H1 (cell line): ENCODE data around the gene DGKD.

Source experiments
- BRCA1 ChIP-seq: IDR thresholded peaks from 2 replicates; pipeline ENCODE4 v1.6.1; 2012; ENCODE audit warnings: low read depth, low read length, improper control_type of control experiment
- CTCF ChIP-seq, 3 experiments: IDR thresholded peaks; 1 replicate in 2 of 3; 2 replicates in 1 of 3; pipeline versions ENCODE4 v1.5.1 to v1.6.1; 2011; ENCODE audit warnings: low read length in 3 of 3, mild to moderate bottlenecking in 3 of 3, inconsistent platforms in 2 of 3, low read depth in 1 of 3, moderate library complexity in 1 of 3; ENCODE audit not compliant: insufficient read depth in 1 of 3; ENCODE audit errors: control extremely low read depth in 1 of 3
- GABPA ChIP-seq: IDR thresholded peaks from 2 replicates; pipeline ENCODE4 v1.6.1; 2011; ENCODE audit warnings: mild to moderate bottlenecking, low read length, moderate library complexity, borderline replicate concordance; ENCODE audit not compliant: insufficient read depth
- JUN ChIP-seq: IDR thresholded peaks from 2 replicates; pipeline ENCODE4 v1.6.1; 2011; ENCODE audit warnings: low read depth, mild to moderate bottlenecking, improper control_type of control experiment, low read length
- SIN3A ChIP-seq, 2 experiments: IDR thresholded peaks in 1 of 2; conservative IDR thresholded peaks in 1 of 2; 2 replicates each; pipeline ENCODE4 v1.6.1; 2011 to 2012; ENCODE audit warnings: low read length in 2 of 2, improper control_type of control experiment in 1 of 2, low read depth in 1 of 2, mild to moderate bottlenecking in 1 of 2

- TF ChIP-seq CTCF (IDR thresholded peaks at IDR 0.05; ENCODE audit: control extremely low read depth in 1 of 3, insufficient read depth in 1 of 3, low read depth in 1 of 3, low read length in 3 of 3) = no peak
- no peak for TF ChIP-seq GABPA
- no peak for TF ChIP-seq BRCA1
- no peak for TF ChIP-seq SIN3A (conservative IDR thresholded peaks at IDR 0.05 in 1 of 2, IDR thresholded peaks at IDR 0.05 in 1 of 2; ENCODE audit: low read depth in 1 of 2, low read length in 2 of 2)
- TF ChIP-seq JUN = no peak
These were observed 91.8 kb downstream of the DGKD start for GRCh38 chr2:233446121-233446520.
